ENCODE results near the gene ADGRL3.

DNA sequence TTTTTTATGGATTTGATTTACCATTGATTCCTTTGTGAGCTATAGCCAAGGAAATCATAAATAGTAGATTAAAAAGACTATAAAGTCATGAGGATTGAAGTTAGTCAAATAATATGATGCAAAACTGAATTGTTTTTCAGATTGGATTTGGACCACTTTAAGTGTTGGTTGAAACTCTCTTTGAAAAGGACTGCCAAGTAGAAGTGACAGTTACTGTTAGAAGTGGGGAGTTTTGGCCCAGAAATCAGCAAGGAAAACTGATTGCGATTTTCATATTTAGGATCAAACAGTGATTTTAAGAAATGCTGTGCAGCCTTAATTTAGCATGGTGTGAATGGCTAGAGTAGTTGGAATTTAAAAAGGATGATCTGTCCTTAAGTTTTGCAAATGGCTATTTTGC, 4.9 kb downstream of the ADGRL3 start:
- TF ChIP-seq, protein P1, sequence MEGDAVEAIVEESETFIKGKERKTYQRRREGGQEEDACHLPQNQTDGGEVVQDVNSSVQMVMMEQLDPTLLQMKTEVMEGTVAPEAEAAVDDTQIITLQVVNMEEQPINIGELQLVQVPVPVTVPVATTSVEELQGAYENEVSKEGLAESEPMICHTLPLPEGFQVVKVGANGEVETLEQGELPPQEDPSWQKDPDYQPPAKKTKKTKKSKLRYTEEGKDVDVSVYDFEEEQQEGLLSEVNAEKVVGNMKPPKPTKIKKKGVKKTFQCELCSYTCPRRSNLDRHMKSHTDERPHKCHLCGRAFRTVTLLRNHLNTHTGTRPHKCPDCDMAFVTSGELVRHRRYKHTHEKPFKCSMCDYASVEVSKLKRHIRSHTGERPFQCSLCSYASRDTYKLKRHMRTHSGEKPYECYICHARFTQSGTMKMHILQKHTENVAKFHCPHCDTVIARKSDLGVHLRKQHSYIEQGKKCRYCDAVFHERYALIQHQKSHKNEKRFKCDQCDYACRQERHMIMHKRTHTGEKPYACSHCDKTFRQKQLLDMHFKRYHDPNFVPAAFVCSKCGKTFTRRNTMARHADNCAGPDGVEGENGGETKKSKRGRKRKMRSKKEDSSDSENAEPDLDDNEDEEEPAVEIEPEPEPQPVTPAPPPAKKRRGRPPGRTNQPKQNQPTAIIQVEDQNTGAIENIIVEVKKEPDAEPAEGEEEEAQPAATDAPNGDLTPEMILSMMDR (IDR thresholded peaks at IDR 0.05): no peak
- TF ChIP-seq POLR2A (IDR thresholded peaks at IDR 0.05): no peak
